CD4-positive, alpha-beta memory T cell (primary cell): ENCODE measurements around the gene JDP2. TPM values are rescaled to one million over a fixed set of nuclear protein-coding genes. Genes with fewer than 3 reads are reported as not detected.

Experiments used
- CTCF ChIA-PET: fragments of 350-600 bp; sonication (Branson Sonifier 250); formaldehyde crosslinking; loops from one replicate; lab custom pipeline; 2021; ENCODE audit warnings: inconsistent platforms; ENCODE audit not compliant: partially characterized antibody; lab: Charles Lee
- POLR2A ChIA-PET: fragments of 350-600 bp; sonication (Branson Sonifier 250); formaldehyde crosslinking; loops from one replicate; lab custom pipeline; 2021; ENCODE audit not compliant: partially characterized antibody; lab: Charles Lee
- DNase-seq, 5 donors: peaks; one replicate each; pipeline versions ENCODE4 v3.0.0 to v3.0.0-alpha.2; 2020 to 2022; ENCODE audit warnings: mixed read lengths in 1 of 5
- H3K27ac ChIP-seq: one replicate; pipeline ENCODE4 v1.7.0; 2013; ENCODE audit warnings: low read depth, low read length
- H3K27me3 ChIP-seq: 2 replicates; pipeline ENCODE4 v1.7.0; 2013; ENCODE audit warnings: mild to moderate bottlenecking, low read length, moderate library complexity; ENCODE audit not compliant: insufficient read depth
- H3K36me3 ChIP-seq: 2 replicates; pipeline ENCODE4 v1.7.0; 2013; ENCODE audit warnings: mild to moderate bottlenecking, low read length, moderate library complexity; ENCODE audit not compliant: insufficient read depth
- H3K4me1 ChIP-seq: 2 replicates; pipeline ENCODE4 v1.7.0; 2013; ENCODE audit warnings: mild to moderate bottlenecking, low read length, moderate library complexity; ENCODE audit not compliant: insufficient read depth
- H3K4me3 ChIP-seq, 2 donors: one replicate each; pipeline ENCODE4 v1.7.0; 2013; ENCODE audit warnings: low read length in 2 of 2, mild to moderate bottlenecking in 1 of 2
- H3K9me3 ChIP-seq, 2 donors: one replicate each; pipeline ENCODE4 v1.7.0; 2013; ENCODE audit warnings: low read length in 2 of 2, control low read depth in 1 of 2; ENCODE audit not compliant: control insufficient read depth in 1 of 2
- H3K27ac Mint-ChIP-seq, 7 donors: one replicate each; pipeline ENCODE4 v1.8.0; 2020 to 2021; ENCODE audit warnings: mixed read lengths in 7 of 7, mild to moderate bottlenecking in 6 of 7, inconsistent platforms in 3 of 7, moderate library complexity in 3 of 7
- H3K27me3 Mint-ChIP-seq, 2 donors: one replicate each; pipeline ENCODE4 v1.8.0; 2020 to 2021; ENCODE audit warnings: mixed read lengths in 2 of 2
- H3K36me3 Mint-ChIP-seq, 2 donors: one replicate each; pipeline ENCODE4 v1.8.0; 2020 to 2021; ENCODE audit warnings: mixed read lengths in 2 of 2, inconsistent platforms in 1 of 2, mild to moderate bottlenecking in 1 of 2
- H3K4me1 Mint-ChIP-seq, 4 donors: one replicate each; pipeline ENCODE4 v1.8.0; 2020 to 2021; ENCODE audit warnings: mixed read lengths in 4 of 4, mild to moderate bottlenecking in 1 of 4
- H3K4me3 Mint-ChIP-seq, 8 donors: one replicate each; pipeline ENCODE4 v1.8.0; 2020 to 2021; ENCODE audit warnings: mixed read lengths in 8 of 8, mild to moderate bottlenecking in 7 of 8, moderate library complexity in 6 of 8, inconsistent platforms in 3 of 8
- H3K9me3 Mint-ChIP-seq, 8 donors: one replicate each; pipeline ENCODE4 v1.8.0; 2020 to 2021; ENCODE audit warnings: mixed read lengths in 8 of 8, mild to moderate bottlenecking in 5 of 8, inconsistent platforms in 3 of 8, moderate library complexity in 1 of 8
- intact Hi-C: fragments of 100-400 bp; cut with micrococcal nuclease; formaldehyde crosslinking; loops from one replicate; pipeline ENCODE4 v1.15.1; 2023
- polyA plus RNA-seq, 2 donors: library from polyadenylated mRNA; unstranded; fragments of 300-500 nt; fragmentation: Illumina TruSeq; gene quantifications; one replicate each; pipeline ENCODE4 v1.2.3, GENCODE V29; 2021
- total RNA-seq, 2 experiments: library from RNA; stranded (reverse); gene quantifications; one replicate each; pipeline ENCODE4 v1.2.3, GENCODE V29; 2021

The JDP2 gene
- total and polyA plus RNA-seq, 4 experiments from 2014 or later = 0.20 to 0.79 (median 0.78) TPM; not detected in 1

DNA sequence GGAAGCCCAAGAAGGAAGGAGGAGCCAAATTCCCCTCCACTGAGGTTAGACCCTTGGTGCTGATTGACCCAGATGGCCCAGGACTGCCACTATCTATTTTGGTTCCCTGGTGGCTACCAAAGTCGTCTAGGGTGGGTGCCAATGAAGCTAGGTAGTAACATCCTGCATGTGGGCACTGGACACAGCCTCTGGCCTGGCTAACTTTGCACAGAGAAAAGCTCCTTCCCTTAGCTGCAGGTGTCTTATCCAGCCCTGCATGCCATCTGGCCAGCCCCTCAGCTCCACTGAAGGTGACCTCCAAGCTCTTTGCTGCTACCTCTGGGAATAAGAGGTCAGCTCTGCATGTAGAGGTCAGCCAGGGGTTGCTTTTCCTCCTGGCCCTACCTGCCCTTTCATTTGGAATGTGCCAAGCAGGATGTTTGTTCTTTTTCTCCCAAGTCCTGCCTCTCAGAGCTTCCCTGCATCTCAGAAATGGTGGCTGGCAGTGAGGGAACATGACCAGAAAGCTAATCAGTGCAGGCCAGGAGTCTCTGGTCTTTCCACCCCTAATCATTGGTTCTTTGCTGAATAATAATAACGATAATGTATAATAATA lies 34.0 kb downstream of the JDP2 start:
- Mint-ChIP-seq H3K9me3 (no peaks in the 10 kb centered on the region), H3K27ac (no peak overlapping the region), H3K36me3 (no peaks in the 10 kb centered on the region), H3K4me1 (peaks cover 1 to 8% (median 5%) of the 10 kb centered on the region in 4 donors), H3K4me3 (no peak overlapping the region), H3K27me3 (no peaks in the 10 kb centered on the region)
- Histone ChIP-seq H3K36me3 (no peaks in the 10 kb centered on the region), H3K4me3 (no peak overlapping the region), H3K9me3 (no peaks in the 10 kb centered on the region), H3K4me1 (no peaks in the 10 kb centered on the region), H3K27ac (no peak overlapping the region), H3K27me3 (no peaks in the 10 kb centered on the region)
- intact Hi-C loops = no loop called here
- POLR2A ChIA-PET = no interaction called here
- no peak for DNase-seq
- CTCF ChIA-PET = interaction anchor here (0.9 kb wide), 1 partner anchor 330 kb away, joined by 3 read pairs; no protein-coding TSS in a partner anchor

DNA sequence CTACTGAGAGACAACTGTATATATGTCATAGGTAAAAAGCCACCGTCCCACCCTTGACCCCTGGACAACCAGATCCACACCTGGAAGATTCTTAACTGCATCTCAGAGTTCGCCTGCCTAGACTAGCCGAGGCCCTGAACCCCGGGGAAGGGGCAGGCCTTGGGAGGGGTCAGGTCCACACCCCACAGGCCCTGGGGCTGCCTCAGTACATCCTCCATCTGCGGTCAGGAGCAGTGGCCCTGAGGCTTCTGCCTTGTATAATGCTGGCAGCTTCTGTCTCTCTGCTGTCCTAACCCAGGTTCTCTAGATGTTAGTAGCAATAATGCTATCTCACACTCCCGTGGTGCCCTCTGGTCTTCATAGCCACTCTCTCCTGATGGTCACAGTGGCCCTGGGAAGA lies 36.8 kb downstream of the JDP2 start:
- H3K27ac Mint-ChIP-seq = no peak overlapping the region
- H3K27me3 Mint-ChIP-seq = no peaks in the 10 kb centered on the region
- Histone ChIP-seq H3K27ac (no peak overlapping the region), H3K9me3 (no peaks in the 10 kb centered on the region), H3K4me1 (no peaks in the 10 kb centered on the region), H3K36me3 (no peaks in the 10 kb centered on the region), H3K27me3 (no peaks in the 10 kb centered on the region), H3K4me3 (no peak overlapping the region)
- no peaks in the 10 kb centered on the region for H3K4me1 Mint-ChIP-seq
- H3K9me3 Mint-ChIP-seq = no peaks in the 10 kb centered on the region
- no peak overlapping the region for H3K4me3 Mint-ChIP-seq
- intact Hi-C loops = no loop called here
- DNase-seq = no peak
- ChIA-PET POLR2A (no interaction called here), CTCF (interaction anchor here (1.1 kb wide), 1 partner anchor 156 kb away, joined by 4 read pairs; no protein-coding TSS in a partner anchor)
- H3K36me3 Mint-ChIP-seq = no peaks in the 10 kb centered on the region

DNA sequence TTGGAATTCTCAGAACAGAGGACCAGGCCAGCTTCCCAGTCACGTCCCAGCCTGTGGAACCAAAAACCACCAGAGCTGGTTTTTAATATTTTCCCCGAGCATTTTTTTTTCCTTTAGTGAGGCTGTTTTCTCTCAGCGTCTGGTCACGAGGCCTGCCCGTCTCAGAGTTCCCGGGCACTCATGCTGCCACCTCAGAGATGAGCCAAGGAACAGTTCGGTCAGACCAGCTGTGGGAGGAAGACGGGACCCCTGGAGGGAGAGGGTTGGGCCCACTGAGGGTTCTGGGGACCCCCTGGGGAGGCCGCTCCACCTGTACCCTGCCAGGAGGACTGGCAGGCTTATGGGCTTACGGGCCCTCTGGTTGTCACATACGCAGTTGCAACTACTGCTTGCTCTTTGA lies 39.9 kb downstream of the JDP2 start:
- H3K27ac ChIP-seq = no peak overlapping the region
- no peaks in the 10 kb centered on the region for H3K9me3 ChIP-seq
- Mint-ChIP-seq H3K9me3 (no peaks in the 10 kb centered on the region), H3K4me3 (peak overlapping the region in 1 of 8 donors; percentile 41), H3K27ac (no peak overlapping the region), H3K4me1 (no peaks in the 10 kb centered on the region), H3K27me3 (peaks cover 0 to 1% of the 10 kb centered on the region in 2 donors), H3K36me3 (no peaks in the 10 kb centered on the region)
- H3K27me3 ChIP-seq = no peaks in the 10 kb centered on the region
- no peaks in the 10 kb centered on the region for H3K4me1 ChIP-seq
- DNase-seq = no peak
- ChIA-PET CTCF (interaction anchor here (2.1 kb wide), 1 partner anchor 21 kb away, joined by 7 read pairs; no protein-coding TSS in a partner anchor), POLR2A (no interaction called here)
- intact Hi-C loops = no loop called here
- no peaks in the 10 kb centered on the region for H3K36me3 ChIP-seq
- H3K4me3 ChIP-seq = no peak overlapping the region

DNA sequence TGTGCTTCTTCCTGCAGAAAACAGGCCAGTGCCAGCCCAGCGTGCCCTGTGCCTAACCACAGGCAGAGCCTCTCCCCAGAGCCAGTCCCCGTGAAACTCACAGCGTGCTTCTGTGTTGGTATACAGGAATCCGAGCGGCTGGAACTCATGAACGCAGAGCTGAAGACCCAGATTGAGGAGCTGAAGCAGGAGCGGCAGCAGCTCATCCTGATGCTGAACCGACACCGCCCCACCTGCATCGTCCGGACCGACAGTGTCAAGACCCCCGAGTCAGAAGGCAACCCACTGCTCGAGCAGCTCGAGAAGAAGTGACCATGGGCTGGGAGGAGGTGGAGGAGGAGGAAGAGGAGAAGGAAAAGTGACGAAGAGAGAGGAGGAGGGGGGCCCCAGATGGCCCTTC lies 41.3 kb downstream of the JDP2 start:
- CTCF ChIA-PET = no interaction called here
- Histone ChIP-seq H3K4me1 (no peaks in the 10 kb centered on the region), H3K27ac (no peak overlapping the region), H3K36me3 (no peaks in the 10 kb centered on the region), H3K9me3 (no peaks in the 10 kb centered on the region), H3K27me3 (no peaks in the 10 kb centered on the region), H3K4me3 (no peak overlapping the region)
- no peak for DNase-seq
- H3K9me3 Mint-ChIP-seq = no peaks in the 10 kb centered on the region
- no peak overlapping the region for H3K27ac Mint-ChIP-seq
- no peaks in the 10 kb centered on the region for H3K4me1 Mint-ChIP-seq
- no peaks in the 10 kb centered on the region for H3K36me3 Mint-ChIP-seq
- intact Hi-C loops = no loop called here
- POLR2A ChIA-PET = no interaction called here
- no peak overlapping the region for H3K4me3 Mint-ChIP-seq
- H3K27me3 Mint-ChIP-seq = peaks cover 0 to 3% of the 10 kb centered on the region in 2 donors

DNA sequence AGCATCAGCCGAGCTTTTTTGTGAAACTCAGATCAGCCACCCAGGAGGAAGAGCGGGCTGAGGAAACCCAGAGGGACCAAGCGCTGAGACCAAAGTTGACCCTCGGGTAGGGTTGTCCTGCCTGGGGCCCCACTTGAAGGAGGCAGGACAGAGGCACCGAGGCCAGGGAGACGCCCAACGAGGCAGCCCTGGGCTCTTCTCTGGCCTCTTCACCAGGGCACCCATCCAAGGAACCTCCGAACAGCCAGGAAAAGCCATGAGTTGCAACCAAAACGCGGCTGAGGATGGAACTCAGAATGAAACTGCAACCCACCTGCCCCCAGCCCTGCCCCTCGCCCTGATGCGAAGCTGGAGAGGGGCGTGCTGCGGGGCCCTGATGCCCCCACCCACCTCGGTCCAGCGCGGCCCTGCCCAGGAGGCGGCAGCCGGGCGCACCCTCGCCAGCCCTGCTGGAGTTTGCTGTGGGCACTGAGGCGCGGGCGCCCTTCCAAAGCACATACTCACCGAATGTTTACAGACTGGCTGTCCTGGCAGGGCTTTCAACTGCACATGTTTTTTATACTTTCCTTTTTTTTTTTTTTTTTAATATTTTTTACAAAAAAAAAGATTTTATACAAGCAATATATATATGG lies 41.9 kb downstream of the JDP2 start:
- intact Hi-C loops = no loop called here
- H3K27me3 Mint-ChIP-seq = peaks cover 0 to 3% of the 10 kb centered on the region in 2 donors

DNA sequence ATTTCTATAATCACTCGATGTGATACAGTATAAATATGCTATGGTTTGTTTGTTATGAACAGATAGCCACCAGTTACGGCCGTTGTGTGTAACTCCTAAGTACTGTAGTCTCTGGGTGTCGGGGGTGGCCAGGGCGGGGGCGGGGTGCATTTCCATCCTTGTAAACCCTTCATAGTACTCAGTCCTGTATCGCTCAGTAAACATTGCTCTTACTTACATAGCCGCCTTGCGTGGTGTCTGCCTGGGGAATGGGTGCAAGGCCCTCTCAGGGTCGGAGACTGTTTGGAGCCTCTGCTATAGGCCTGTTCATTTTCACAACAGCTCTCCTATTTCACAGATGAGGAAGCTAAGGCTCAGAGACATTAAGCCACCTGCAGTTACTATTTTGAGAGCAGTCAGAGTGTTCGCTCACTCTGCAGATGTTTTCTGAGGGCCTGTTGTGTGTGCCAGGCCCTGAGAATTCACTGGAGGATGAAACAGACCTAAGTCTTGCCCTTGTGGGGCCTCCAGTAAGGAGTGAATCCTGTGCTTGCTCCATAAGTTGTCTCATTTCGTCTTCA lies 42.5 kb downstream of the JDP2 start:
- H3K4me3 ChIP-seq = no peak overlapping the region
- Mint-ChIP-seq H3K27me3 (peaks cover 2 to 3% of the 10 kb centered on the region in 2 donors), H3K4me1 (no peaks in the 10 kb centered on the region), H3K27ac (peak overlapping the region in 1 of 7 donors; percentile 36), H3K4me3 (no peak overlapping the region), H3K36me3 (no peaks in the 10 kb centered on the region), H3K9me3 (no peaks in the 10 kb centered on the region)
- H3K27ac ChIP-seq = no peak overlapping the region
- no peaks in the 10 kb centered on the region for H3K9me3 ChIP-seq
- POLR2A ChIA-PET = no interaction called here
- DNase-seq = no peak
- H3K27me3 ChIP-seq = no peaks in the 10 kb centered on the region
- CTCF ChIA-PET = interaction anchor here (0.5 to 1.4 kb wide), 2 partner anchors 19 to 182 kb away, joined by 4 to 6 read pairs; no protein-coding TSS in a partner anchor
- no peaks in the 10 kb centered on the region for H3K4me1 ChIP-seq
- intact Hi-C loops = no loop called here
- H3K36me3 ChIP-seq = no peaks in the 10 kb centered on the region

More for the DNA sequence above, 41.9 kb downstream of the JDP2 start:
- Histone ChIP-seq H3K9me3 (no peaks in the 10 kb centered on the region), H3K4me1 (no peaks in the 10 kb centered on the region), H3K36me3 (no peaks in the 10 kb centered on the region), H3K4me3 (no peak overlapping the region), H3K27me3 (no peaks in the 10 kb centered on the region), H3K27ac (no peak overlapping the region)
- H3K4me3 Mint-ChIP-seq = no peak overlapping the region
- CTCF ChIA-PET = no interaction called here
- H3K27ac Mint-ChIP-seq = no peak overlapping the region
- no peaks in the 10 kb centered on the region for H3K36me3 Mint-ChIP-seq
- POLR2A ChIA-PET = no interaction called here
- DNase-seq = no peak
- H3K4me1 Mint-ChIP-seq = no peaks in the 10 kb centered on the region
- H3K9me3 Mint-ChIP-seq = no peaks in the 10 kb centered on the region

DNA sequence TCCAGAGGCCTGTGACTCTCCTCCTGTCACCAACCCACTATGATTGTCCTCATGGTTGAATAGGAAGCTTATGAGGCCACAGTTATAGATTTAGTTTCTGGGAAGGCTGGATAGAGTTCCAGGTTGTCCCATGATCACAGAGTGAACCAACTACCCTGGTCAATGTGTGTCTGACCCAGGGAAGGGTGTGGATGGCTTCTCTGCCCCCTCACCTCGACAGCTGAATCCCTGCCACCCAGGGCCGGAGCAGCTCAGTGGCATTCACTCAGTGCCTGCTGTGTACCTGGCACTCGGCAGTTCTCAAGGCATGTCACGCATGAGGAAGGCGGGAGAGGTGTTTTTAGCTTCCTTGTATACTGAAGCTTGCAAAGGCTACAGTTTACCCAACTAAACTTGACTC lies 43.2 kb downstream of the JDP2 start:
- Histone ChIP-seq H3K36me3 (no peaks in the 10 kb centered on the region), H3K4me1 (no peaks in the 10 kb centered on the region), H3K9me3 (no peaks in the 10 kb centered on the region), H3K27ac (no peak overlapping the region), H3K4me3 (no peak overlapping the region), H3K27me3 (no peaks in the 10 kb centered on the region)
- H3K36me3 Mint-ChIP-seq = no peaks in the 10 kb centered on the region
- no peaks in the 10 kb centered on the region for H3K9me3 Mint-ChIP-seq
- intact Hi-C loops = no loop called here
- no peak overlapping the region for H3K27ac Mint-ChIP-seq
- DNase-seq = no peak
- CTCF ChIA-PET = interaction anchor here (1.4 kb wide), 1 partner anchor 18 kb away, joined by 6 read pairs; no protein-coding TSS in a partner anchor
- peaks cover 4% of the 10 kb centered on the region in 2 donors for H3K27me3 Mint-ChIP-seq
- H3K4me1 Mint-ChIP-seq = no peaks in the 10 kb centered on the region
- POLR2A ChIA-PET = no interaction called here
- no peak overlapping the region for H3K4me3 Mint-ChIP-seq
